H9 (cell line): ENCODE results near the gene MYCN. TPM values are rescaled to one million over a fixed set of nuclear protein-coding genes. Genes with fewer than 3 reads are reported as not detected.

Source experiments
- DNase-seq: peaks from one replicate; pipeline ENCODE4 v3.0.0-alpha.2; 2017
- H2AFZ ChIP-seq: one replicate; pipeline ENCODE4 v1.6.1; 2013; ENCODE audit warnings: mild to moderate bottlenecking, low read length, control low read depth, moderate library complexity
- H2AK5ac ChIP-seq: 2 replicates; pipeline ENCODE4 v1.6.1; 2013; ENCODE audit warnings: low read length, control low read depth, mixed read lengths; ENCODE audit not compliant: insufficient read length
- H2BK120ac ChIP-seq: one replicate; pipeline ENCODE4 v1.6.1; 2013; ENCODE audit warnings: low read depth, mild to moderate bottlenecking, low read length, control low read depth, inconsistent platforms; ENCODE audit not compliant: poor library complexity, severe bottlenecking
- H2BK12ac ChIP-seq: 2 replicates; pipeline ENCODE4 v1.6.1; 2013; ENCODE audit warnings: low read length, control low read depth, mixed read lengths, low read depth; ENCODE audit not compliant: insufficient read length
- H2BK15ac ChIP-seq: 2 replicates; pipeline ENCODE4 v1.6.1; 2013; ENCODE audit warnings: low read depth, low read length, control low read depth
- H2BK20ac ChIP-seq: one replicate; pipeline ENCODE4 v1.6.1; 2013; ENCODE audit warnings: low read depth, mild to moderate bottlenecking, low read length, control low read depth, inconsistent platforms; ENCODE audit not compliant: poor library complexity, severe bottlenecking
- H2BK5ac ChIP-seq: 2 replicates; pipeline ENCODE4 v1.6.1; 2013; ENCODE audit warnings: low read length, control low read depth, mixed read lengths; ENCODE audit not compliant: insufficient read length
- H3K14ac ChIP-seq: 2 replicates; pipeline ENCODE4 v1.6.1; 2013; ENCODE audit warnings: low read length, control low read depth; ENCODE audit not compliant: insufficient read depth
- H3K18ac ChIP-seq: 2 replicates; pipeline ENCODE4 v1.6.1; 2013; ENCODE audit warnings: low read depth, mild to moderate bottlenecking, mixed read lengths, low read length, control low read depth; ENCODE audit not compliant: insufficient read length
- H3K23ac ChIP-seq: 2 replicates; pipeline ENCODE4 v1.6.1; 2013; ENCODE audit warnings: low read length, control low read depth, mixed read lengths, low read depth; ENCODE audit not compliant: insufficient read length
- H3K23me2 ChIP-seq: 2 replicates; pipeline ENCODE4 v1.6.1; 2013; ENCODE audit warnings: low read depth, mild to moderate bottlenecking, mixed read lengths, low read length, control low read depth; ENCODE audit not compliant: insufficient read length, poor library complexity, severe bottlenecking
- H3K27ac ChIP-seq: 2 replicates; pipeline ENCODE4 v1.5.1; 2013; ENCODE audit warnings: low read length, control low read depth, mixed read lengths, low read depth; ENCODE audit not compliant: insufficient read length
- H3K27me3 ChIP-seq: 2 replicates; pipeline ENCODE4 v1.6.1; 2013; ENCODE audit warnings: low read length, control low read depth, inconsistent platforms; ENCODE audit not compliant: insufficient read depth
- H3K4ac ChIP-seq: 2 replicates; pipeline ENCODE4 v1.6.1; 2013; ENCODE audit warnings: low read depth, mild to moderate bottlenecking, control low read depth, inconsistent platforms, low read length, moderate library complexity
- H3K4me1 ChIP-seq: 2 replicates; pipeline ENCODE4 v1.6.1; 2013; ENCODE audit warnings: low read length, control low read depth, inconsistent platforms; ENCODE audit not compliant: insufficient read depth
- H3K4me2 ChIP-seq: 2 replicates; pipeline ENCODE4 v1.6.1; 2013; ENCODE audit warnings: low read length, control low read depth, mixed read lengths; ENCODE audit not compliant: insufficient read length, insufficient read depth
- H3K56ac ChIP-seq: 2 replicates; pipeline ENCODE4 v1.6.1; 2013; ENCODE audit warnings: low read depth, mild to moderate bottlenecking, mixed read lengths, low read length, control low read depth; ENCODE audit not compliant: insufficient read length
- H3K79me1 ChIP-seq: 2 replicates; pipeline ENCODE4 v1.6.1; 2013; ENCODE audit warnings: low read depth, mild to moderate bottlenecking, moderate library complexity, low read length, control low read depth, inconsistent platforms; ENCODE audit not compliant: insufficient read depth, poor library complexity, severe bottlenecking
- H3K79me2 ChIP-seq: 2 replicates; pipeline ENCODE4 v1.6.1; 2013; ENCODE audit warnings: low read length, control low read depth, inconsistent platforms; ENCODE audit not compliant: insufficient read depth
- H3K9ac ChIP-seq: 2 replicates; pipeline ENCODE4 v1.6.1; 2013; ENCODE audit warnings: low read length, control low read depth, mixed read lengths; ENCODE audit not compliant: insufficient read length; ENCODE audit errors: extremely low read depth
- H3K9me3 ChIP-seq: one replicate; pipeline ENCODE4 v1.6.1; 2013; ENCODE audit warnings: low read depth, low read length, inconsistent platforms; ENCODE audit not compliant: control insufficient read depth
- H3T11ph ChIP-seq: one replicate; pipeline ENCODE4 v1.6.1; 2013; ENCODE audit warnings: mild to moderate bottlenecking, low read length, control low read depth, inconsistent platforms
- H4K20me1 ChIP-seq: one replicate; pipeline ENCODE4 v1.6.1; 2013; ENCODE audit not compliant: control insufficient read depth, insufficient read length, insufficient read depth
- H4K5ac ChIP-seq: 2 replicates; pipeline ENCODE4 v1.6.1; 2013; ENCODE audit warnings: low read depth, mild to moderate bottlenecking, mixed read lengths, low read length, control low read depth; ENCODE audit not compliant: insufficient read length
- H4K8ac ChIP-seq: replicated peaks from 2 replicates; pipeline ENCODE4 v1.6.1; 2013; ENCODE audit warnings: low read length, control low read depth, mixed read lengths, low read depth; ENCODE audit not compliant: insufficient read length
- H4K91ac ChIP-seq: 2 replicates; pipeline ENCODE4 v1.6.1; 2013; ENCODE audit warnings: low read depth, mild to moderate bottlenecking, moderate library complexity, mixed read lengths, low read length, control low read depth; ENCODE audit not compliant: insufficient read length
- H3K27ac Mint-ChIP-seq, 3 experiments: 2 replicates in 2 of 3; 3 replicates in 1 of 3; pipeline ENCODE4 v1.8.0; 2020 to 2021; ENCODE audit warnings: mixed read lengths in 3 of 3, mild to moderate bottlenecking in 1 of 3, moderate library complexity in 1 of 3
- H3K27me3 Mint-ChIP-seq: 2 replicates; pipeline ENCODE4 v1.8.0; 2021; ENCODE audit warnings: low read depth, mild to moderate bottlenecking, moderate library complexity, mixed read lengths
- H3K36me3 Mint-ChIP-seq, 3 experiments: 2 replicates in 2 of 3; 3 replicates in 1 of 3; pipeline ENCODE4 v1.8.0; 2020 to 2021; ENCODE audit warnings: low read depth in 3 of 3, mixed read lengths in 3 of 3; ENCODE audit not compliant: insufficient read depth in 1 of 3
- H3K4me1 Mint-ChIP-seq, 2 experiments: 2 replicates each; pipeline ENCODE4 v1.8.0; 2020; ENCODE audit warnings: mixed read lengths in 2 of 2
- H3K4me3 Mint-ChIP-seq, 2 experiments: 2 replicates in 1 of 2; 3 replicates in 1 of 2; pipeline ENCODE4 v1.8.0; 2020 to 2021; ENCODE audit warnings: mild to moderate bottlenecking in 2 of 2, mixed read lengths in 2 of 2, moderate library complexity in 1 of 2
- H3K9me3 Mint-ChIP-seq, 2 experiments: 2 replicates in 1 of 2; 3 replicates in 1 of 2; pipeline ENCODE4 v1.8.0; 2020; ENCODE audit warnings: mild to moderate bottlenecking in 2 of 2, mixed read lengths in 2 of 2, moderate library complexity in 1 of 2
- WGBS: extraction: QIAGEN DNeasy Blood & Tissue Kit; methylation state at CpG from one replicate; pipeline ENCODE4 v1.1.7; 2013; ENCODE audit warnings: missing lambda C conversion rate, low lambda C conversion rate, mixed read lengths; ENCODE audit not compliant: insufficient read length; ENCODE audit errors: extremely low coverage; 5-methylcytosine and 5-hydroxymethylcytosine counted together
- total RNA-seq: library from RNA; stranded (reverse); gene quantifications from 2 replicates; pipeline ENCODE4 v1.2.1, GENCODE V29; 2021
- TF ChIP-seq, protein P1 (sequence below): fragments of 200-600 bp; sonication (generic); conservative IDR thresholded peaks from 3 replicates; pipeline ENCODE4 v1.8.0; 2021; ENCODE audit warnings: antibody characterized with exemption, mild to moderate bottlenecking

MYCN gene
- total RNA-seq, 1 experiment from 2014 or later, result 100.0 TPM

DNA sequence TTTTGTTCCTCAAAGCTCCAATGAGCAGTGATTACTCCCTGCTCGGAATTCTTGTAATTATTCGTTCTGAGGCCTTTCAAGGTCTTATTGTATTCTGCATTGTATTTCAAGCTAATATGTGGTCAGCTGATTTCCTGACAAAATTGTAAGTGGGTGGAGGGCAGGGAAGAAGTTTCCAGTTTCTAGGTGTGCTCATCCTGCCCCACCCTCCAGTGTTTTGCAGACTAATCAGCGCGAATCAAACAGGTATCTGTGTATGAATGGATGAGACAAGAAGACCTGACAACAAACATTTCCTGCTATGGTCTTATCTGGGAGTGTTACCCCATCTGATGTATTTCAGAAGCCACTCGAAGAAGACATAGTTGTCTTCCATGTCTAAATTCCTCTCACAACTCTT, 35.3 kb downstream of the MYCN start:
- no peak overlapping the region for H4K8ac ChIP-seq
- no peak overlapping the region for H3K18ac ChIP-seq
- no peak overlapping the region for H3K23ac ChIP-seq
- H3T11ph ChIP-seq, result no peak overlapping the region
- no peak overlapping the region for H4K5ac ChIP-seq
- H3K23me2 ChIP-seq, result peaks cover 3% of the 10 kb centered on the region
- no peak overlapping the region for H3K56ac ChIP-seq
- Mint-ChIP-seq H3K9me3 (peaks cover 0 to 3% of the 10 kb centered on the region in 2 experiments; a peak in 1 of 5 replicates), H3K27ac (no peak overlapping the region), H3K4me1 (peaks cover 59 to 64% of the 10 kb centered on the region in 2 experiments), H3K4me3 (no peak overlapping the region), H3K27me3 (no peaks in the 10 kb centered on the region; the same call in 1 of the 2 replicates), H3K36me3 (peaks cover 0 to 4% (median 0%) of the 10 kb centered on the region in 3 experiments; a peak in 1 of 7 replicates)
- H2BK5ac ChIP-seq, result no peak overlapping the region
- no peaks in the 10 kb centered on the region; the same call in 1 of the 2 replicates for H3K4me1 ChIP-seq
- WGBS, result no CpG with 5 or more reads among the region's 5 CpGs
- no peak overlapping the region for H3K4me2 ChIP-seq
- no peaks in the 10 kb centered on the region for H3K27me3 ChIP-seq
- no peak overlapping the region for H3K9ac ChIP-seq
- no peak overlapping the region for H2BK20ac ChIP-seq
- no peak overlapping the region for H4K91ac ChIP-seq
- H2AFZ ChIP-seq, result no peak overlapping the region
- H2BK120ac ChIP-seq, result no peak overlapping the region
- H2AK5ac ChIP-seq, result no peak overlapping the region
- no peak overlapping the region for H3K4ac ChIP-seq
- no peaks in the 10 kb centered on the region for H3K79me2 ChIP-seq
- no peaks in the 10 kb centered on the region for H3K79me1 ChIP-seq
- no peak overlapping the region for H3K27ac ChIP-seq
- TF ChIP-seq, protein P1, sequence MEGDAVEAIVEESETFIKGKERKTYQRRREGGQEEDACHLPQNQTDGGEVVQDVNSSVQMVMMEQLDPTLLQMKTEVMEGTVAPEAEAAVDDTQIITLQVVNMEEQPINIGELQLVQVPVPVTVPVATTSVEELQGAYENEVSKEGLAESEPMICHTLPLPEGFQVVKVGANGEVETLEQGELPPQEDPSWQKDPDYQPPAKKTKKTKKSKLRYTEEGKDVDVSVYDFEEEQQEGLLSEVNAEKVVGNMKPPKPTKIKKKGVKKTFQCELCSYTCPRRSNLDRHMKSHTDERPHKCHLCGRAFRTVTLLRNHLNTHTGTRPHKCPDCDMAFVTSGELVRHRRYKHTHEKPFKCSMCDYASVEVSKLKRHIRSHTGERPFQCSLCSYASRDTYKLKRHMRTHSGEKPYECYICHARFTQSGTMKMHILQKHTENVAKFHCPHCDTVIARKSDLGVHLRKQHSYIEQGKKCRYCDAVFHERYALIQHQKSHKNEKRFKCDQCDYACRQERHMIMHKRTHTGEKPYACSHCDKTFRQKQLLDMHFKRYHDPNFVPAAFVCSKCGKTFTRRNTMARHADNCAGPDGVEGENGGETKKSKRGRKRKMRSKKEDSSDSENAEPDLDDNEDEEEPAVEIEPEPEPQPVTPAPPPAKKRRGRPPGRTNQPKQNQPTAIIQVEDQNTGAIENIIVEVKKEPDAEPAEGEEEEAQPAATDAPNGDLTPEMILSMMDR, result no peak
- no peak overlapping the region for H3K14ac ChIP-seq
- no peak overlapping the region for H2BK15ac ChIP-seq
- DNase-seq, result no peak
- no peaks in the 10 kb centered on the region for H4K20me1 ChIP-seq
- no peak overlapping the region for H2BK12ac ChIP-seq
- H3K9me3 ChIP-seq, result no peaks in the 10 kb centered on the region
